Measurements from ENCODE around the gene CTDSP2.

The CTDSP2 gene

GRCh38 chr12:57875753-57876547 is 29.4 kb upstream of the CTDSP2 start:
- Histone ChIP-seq H3K27ac (ENCODE audit: low read depth, low read length) (no peak overlapping the region), H3K9ac (ENCODE audit: low read length) (no peak overlapping the region), H2AK5ac (ENCODE audit: low read length) (no peak overlapping the region), H3K56ac (ENCODE audit: low read length) (no peak overlapping the region), H4K5ac (ENCODE audit: low read length) (no peak overlapping the region), H3K4ac (ENCODE audit: low read depth, low read length) (no peak overlapping the region), H3K79me1 (ENCODE audit: low read length) (no peaks in the 10 kb centered on the region), H4K8ac (ENCODE audit: low read depth, low read length) (no peak overlapping the region), H3K18ac (ENCODE audit: low read length) (no peak overlapping the region), H2BK5ac (ENCODE audit: low read length) (no peak overlapping the region), H3K23ac (ENCODE audit: low read length) (no peak overlapping the region), H3K4me2 (ENCODE audit: low read length) (no peak overlapping the region), H3K4me1 (ENCODE audit: control insufficient read depth, low read depth, low read length) (no peaks in the 10 kb centered on the region), H2BK120ac (ENCODE audit: low read depth, low read length) (no peak overlapping the region), H3K27me3 (ENCODE audit: insufficient read depth, low read length, poor library complexity) (no peaks in the 10 kb centered on the region), H3K4me3 (ENCODE audit: low read length) (no peak overlapping the region), H3K36me3 (ENCODE audit: control insufficient read depth, insufficient read depth, low read length) (no peaks in the 10 kb centered on the region), H2BK15ac (replicated peaks; ENCODE audit: low read depth) (no peak overlapping the region), H3K79me2 (ENCODE audit: control insufficient read depth, insufficient read depth, low read length) (no peaks in the 10 kb centered on the region)
- no CpG with 5 or more reads among the region's 5 CpGs for WGBS (ENCODE audit: extremely low coverage, insufficient coverage, low lambda C conversion rate)
- no peak for DNase-seq

- Histone ChIP-seq H3K79me1 (ENCODE audit: low read length) (no peaks in the 10 kb centered on the region), H3K4ac (ENCODE audit: low read depth, low read length) (no peak overlapping the region), H2BK15ac (replicated peaks; ENCODE audit: low read depth) (no peak overlapping the region), H4K5ac (ENCODE audit: low read length) (no peak overlapping the region), H3K27ac (ENCODE audit: low read depth, low read length) (no peak overlapping the region), H3K79me2 (ENCODE audit: control insufficient read depth, insufficient read depth, low read length) (no peaks in the 10 kb centered on the region), H3K4me2 (ENCODE audit: low read length) (no peak overlapping the region), H3K4me3 (ENCODE audit: low read length) (no peak overlapping the region), H3K27me3 (ENCODE audit: insufficient read depth, low read length, poor library complexity) (no peaks in the 10 kb centered on the region), H3K36me3 (ENCODE audit: control insufficient read depth, insufficient read depth, low read length) (no peaks in the 10 kb centered on the region), H3K18ac (ENCODE audit: low read length) (no peak overlapping the region), H2BK120ac (ENCODE audit: low read depth, low read length) (no peak overlapping the region), H2BK5ac (ENCODE audit: low read length) (no peak overlapping the region), H2AK5ac (ENCODE audit: low read length) (no peak overlapping the region), H3K9ac (ENCODE audit: low read length) (no peak overlapping the region), H4K8ac (ENCODE audit: low read depth, low read length) (no peak overlapping the region), H3K23ac (ENCODE audit: low read length) (no peak overlapping the region), H3K56ac (ENCODE audit: low read length) (no peak overlapping the region), H3K4me1 (ENCODE audit: control insufficient read depth, low read depth, low read length) (no peaks in the 10 kb centered on the region)
- no peak for DNase-seq
- WGBS (ENCODE audit: extremely low coverage, insufficient coverage, low lambda C conversion rate), result no CpG with 5 or more reads among the region's 8 CpGs
These were observed 27.9 kb upstream of the CTDSP2 start for GRCh38 chr12:57874166-57875108.

- no peaks in the 10 kb centered on the region for H3K36me3 ChIP-seq (ENCODE audit: control insufficient read depth, insufficient read depth, low read length)
- no peak overlapping the region for H3K18ac ChIP-seq (ENCODE audit: low read length)
- no peak overlapping the region for H4K8ac ChIP-seq (ENCODE audit: low read depth, low read length)
- H2BK120ac ChIP-seq (ENCODE audit: low read depth, low read length), result no peak overlapping the region
- no peak overlapping the region for H3K4me3 ChIP-seq (ENCODE audit: low read length)
- no peaks in the 10 kb centered on the region for H3K4me1 ChIP-seq (ENCODE audit: control insufficient read depth, low read depth, low read length)
- H4K5ac ChIP-seq (ENCODE audit: low read length), result no peak overlapping the region
- no peak overlapping the region for H2BK15ac ChIP-seq (replicated peaks; ENCODE audit: low read depth)
- no peak overlapping the region for H3K4me2 ChIP-seq (ENCODE audit: low read length)
- H3K23ac ChIP-seq (ENCODE audit: low read length), result no peak overlapping the region
- H2BK5ac ChIP-seq (ENCODE audit: low read length), result no peak overlapping the region
- H3K4ac ChIP-seq (ENCODE audit: low read depth, low read length), result no peak overlapping the region
- no CpG with 5 or more reads among the region's 2 CpGs for WGBS (ENCODE audit: extremely low coverage, insufficient coverage, low lambda C conversion rate)
- H3K9ac ChIP-seq (ENCODE audit: low read length), result no peak overlapping the region
- no peak overlapping the region for H2AK5ac ChIP-seq (ENCODE audit: low read length)
- no peaks in the 10 kb centered on the region for H3K79me1 ChIP-seq (ENCODE audit: low read length)
- no peak for DNase-seq
- H3K56ac ChIP-seq (ENCODE audit: low read length), result no peak overlapping the region
- H3K27me3 ChIP-seq (ENCODE audit: insufficient read depth, low read length, poor library complexity), result no peaks in the 10 kb centered on the region
- no peaks in the 10 kb centered on the region for H3K79me2 ChIP-seq (ENCODE audit: control insufficient read depth, insufficient read depth, low read length)
- no peak overlapping the region for H3K27ac ChIP-seq (ENCODE audit: low read depth, low read length)
These were observed 25.8 kb upstream of the CTDSP2 start for GRCh38 chr12:57872362-57872761.

- no peak for DNase-seq
- Histone ChIP-seq H2BK15ac (replicated peaks; ENCODE audit: low read depth) (no peak overlapping the region), H3K36me3 (ENCODE audit: control insufficient read depth, insufficient read depth, low read length) (no peaks in the 10 kb centered on the region), H3K27me3 (ENCODE audit: insufficient read depth, low read length, poor library complexity) (no peaks in the 10 kb centered on the region), H3K79me1 (ENCODE audit: low read length) (no peaks in the 10 kb centered on the region), H3K4ac (ENCODE audit: low read depth, low read length) (no peak overlapping the region), H2BK5ac (ENCODE audit: low read length) (no peak overlapping the region), H2AK5ac (ENCODE audit: low read length) (no peak overlapping the region), H4K8ac (ENCODE audit: low read depth, low read length) (no peak overlapping the region), H4K5ac (ENCODE audit: low read length) (no peak overlapping the region), H3K9ac (ENCODE audit: low read length) (no peak overlapping the region), H3K4me3 (ENCODE audit: low read length) (no peak overlapping the region), H3K4me2 (ENCODE audit: low read length) (no peak overlapping the region), H3K18ac (ENCODE audit: low read length) (no peak overlapping the region), H3K23ac (ENCODE audit: low read length) (no peak overlapping the region), H3K56ac (ENCODE audit: low read length) (no peak overlapping the region), H3K27ac (ENCODE audit: low read depth, low read length) (no peak overlapping the region), H2BK120ac (ENCODE audit: low read depth, low read length) (no peak overlapping the region), H3K79me2 (ENCODE audit: control insufficient read depth, insufficient read depth, low read length) (no peaks in the 10 kb centered on the region), H3K4me1 (ENCODE audit: control insufficient read depth, low read depth, low read length) (no peaks in the 10 kb centered on the region)
- WGBS (ENCODE audit: extremely low coverage, insufficient coverage, low lambda C conversion rate), result no CpG with 5 or more reads among the region's 8 CpGs
These were observed 23.4 kb upstream of the CTDSP2 start for GRCh38 chr12:57869927-57870318.

GRCh38 chr12:57869298-57869926 is 22.9 kb upstream of the CTDSP2 start:
- no peak overlapping the region for H3K27ac ChIP-seq (ENCODE audit: low read depth, low read length)
- H3K4ac ChIP-seq (ENCODE audit: low read depth, low read length), result no peak overlapping the region
- H3K4me1 ChIP-seq (ENCODE audit: control insufficient read depth, low read depth, low read length), result no peaks in the 10 kb centered on the region
- no peak overlapping the region for H3K18ac ChIP-seq (ENCODE audit: low read length)
- H3K23ac ChIP-seq (ENCODE audit: low read length), result no peak overlapping the region
- H3K79me2 ChIP-seq (ENCODE audit: control insufficient read depth, insufficient read depth, low read length), result no peaks in the 10 kb centered on the region
- H3K4me3 ChIP-seq (ENCODE audit: low read length), result no peak overlapping the region
- no peak for DNase-seq
- H2BK5ac ChIP-seq (ENCODE audit: low read length), result no peak overlapping the region
- no peak overlapping the region for H2AK5ac ChIP-seq (ENCODE audit: low read length)
- no peaks in the 10 kb centered on the region for H3K36me3 ChIP-seq (ENCODE audit: control insufficient read depth, insufficient read depth, low read length)
- no peak overlapping the region for H3K56ac ChIP-seq (ENCODE audit: low read length)
- no peaks in the 10 kb centered on the region for H3K27me3 ChIP-seq (ENCODE audit: insufficient read depth, low read length, poor library complexity)
- no peak overlapping the region for H2BK15ac ChIP-seq (replicated peaks; ENCODE audit: low read depth)
- H3K4me2 ChIP-seq (ENCODE audit: low read length), result no peak overlapping the region
- H3K9ac ChIP-seq (ENCODE audit: low read length), result no peak overlapping the region
- H3K79me1 ChIP-seq (ENCODE audit: low read length), result no peaks in the 10 kb centered on the region
- WGBS (ENCODE audit: extremely low coverage, insufficient coverage, low lambda C conversion rate), result no CpG with 5 or more reads among the region's 11 CpGs
- H2BK120ac ChIP-seq (ENCODE audit: low read depth, low read length), result no peak overlapping the region
- H4K5ac ChIP-seq (ENCODE audit: low read length), result no peak overlapping the region
- no peak overlapping the region for H4K8ac ChIP-seq (ENCODE audit: low read depth, low read length)
